22Rv1 (cell line): Measurements from ENCODE around the gene THEM5.

Source experiments
- H3K27ac ChIP-seq: fragments of 450-650 bp; 2 replicates; pipeline ENCODE4 v1.5.1; 2017
- ZFX ChIP-seq: fragments of 450-650 bp; IDR thresholded peaks from 2 replicates; pipeline ENCODE4 v1.6.1; 2017; ENCODE audit warnings: antibody characterized with exemption, borderline replicate concordance
- TF ChIP-seq, protein P1 (sequence below): fragments of 450-650 bp; IDR thresholded peaks from 2 replicates; pipeline ENCODE4 v1.5.1; 2017; ENCODE audit warnings: mild to moderate bottlenecking

THEM5 gene

DNA sequence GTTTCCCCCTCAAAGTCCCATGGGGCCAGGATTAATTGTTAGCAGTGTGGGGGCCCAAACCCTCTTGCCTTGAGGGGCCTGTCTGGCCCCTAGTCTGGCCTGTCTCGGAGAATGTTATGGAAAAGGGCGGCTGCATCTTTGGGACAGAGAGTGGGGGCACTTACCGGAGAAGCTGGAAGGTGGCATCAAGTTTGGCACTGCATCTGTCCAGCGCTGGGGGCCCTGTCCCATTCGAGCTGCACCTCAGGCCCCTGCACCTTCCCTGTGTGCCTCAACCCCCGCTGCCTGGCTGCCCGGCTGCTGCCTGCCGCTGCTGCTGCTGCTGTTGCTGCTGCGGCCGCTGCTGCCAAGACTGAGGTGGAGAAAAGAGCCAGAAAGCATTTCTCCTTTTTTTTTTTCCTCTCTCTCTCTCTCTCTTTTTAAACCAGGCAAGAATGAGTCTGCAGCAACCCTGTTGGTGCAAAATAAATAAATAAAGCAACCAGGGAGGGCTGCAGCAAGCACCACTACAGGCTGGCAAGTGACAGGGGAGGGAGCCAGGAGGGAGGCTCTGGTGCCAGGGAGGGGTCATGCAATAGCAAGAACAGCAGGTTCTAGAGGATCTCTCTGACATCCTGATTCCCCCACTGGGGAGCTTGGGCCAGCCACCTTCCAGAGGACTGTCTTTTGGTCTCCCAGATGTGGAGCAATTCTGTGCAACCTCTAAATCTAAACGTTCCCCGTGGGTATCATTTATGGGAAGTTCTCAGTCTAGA is 48.3 kb downstream of the THEM5 start, which contains the start of gene LINGO4:
Gene LINGO4, minus strand, starts transcription at position 354 of the 755 bp plus-strand sequence. CDS start 2,715 bp downstream, outside the sequence.
- no peak within 1 kb of the TSS for H3K27ac ChIP-seq
- TF ChIP-seq, protein P1, sequence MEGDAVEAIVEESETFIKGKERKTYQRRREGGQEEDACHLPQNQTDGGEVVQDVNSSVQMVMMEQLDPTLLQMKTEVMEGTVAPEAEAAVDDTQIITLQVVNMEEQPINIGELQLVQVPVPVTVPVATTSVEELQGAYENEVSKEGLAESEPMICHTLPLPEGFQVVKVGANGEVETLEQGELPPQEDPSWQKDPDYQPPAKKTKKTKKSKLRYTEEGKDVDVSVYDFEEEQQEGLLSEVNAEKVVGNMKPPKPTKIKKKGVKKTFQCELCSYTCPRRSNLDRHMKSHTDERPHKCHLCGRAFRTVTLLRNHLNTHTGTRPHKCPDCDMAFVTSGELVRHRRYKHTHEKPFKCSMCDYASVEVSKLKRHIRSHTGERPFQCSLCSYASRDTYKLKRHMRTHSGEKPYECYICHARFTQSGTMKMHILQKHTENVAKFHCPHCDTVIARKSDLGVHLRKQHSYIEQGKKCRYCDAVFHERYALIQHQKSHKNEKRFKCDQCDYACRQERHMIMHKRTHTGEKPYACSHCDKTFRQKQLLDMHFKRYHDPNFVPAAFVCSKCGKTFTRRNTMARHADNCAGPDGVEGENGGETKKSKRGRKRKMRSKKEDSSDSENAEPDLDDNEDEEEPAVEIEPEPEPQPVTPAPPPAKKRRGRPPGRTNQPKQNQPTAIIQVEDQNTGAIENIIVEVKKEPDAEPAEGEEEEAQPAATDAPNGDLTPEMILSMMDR, result no peak
- no peak for TF ChIP-seq ZFX

DNA sequence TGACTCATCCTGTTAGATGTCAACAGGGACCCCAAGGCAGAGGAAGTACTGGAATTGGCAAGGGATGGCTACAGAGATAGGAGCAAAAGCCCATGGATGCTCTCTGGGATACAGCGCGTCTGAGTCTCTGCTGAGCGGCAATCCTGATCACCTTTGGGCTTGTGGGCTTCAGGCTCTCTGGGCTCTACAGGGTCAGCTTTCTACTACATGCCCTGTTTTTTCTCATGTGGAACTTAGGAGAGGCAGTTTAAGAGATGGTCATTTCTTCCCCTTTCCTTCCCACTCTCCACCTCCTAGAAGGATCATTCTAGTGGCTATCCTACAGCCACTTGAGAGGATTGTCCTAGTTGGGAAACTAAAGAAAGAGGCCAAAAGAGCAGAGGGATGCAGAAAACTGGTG is 49.6 kb downstream of the THEM5 start:
- H3K27ac ChIP-seq, result no peak overlapping the region
- no peak for TF ChIP-seq ZFX
- TF ChIP-seq, protein P1, result no peak

DNA sequence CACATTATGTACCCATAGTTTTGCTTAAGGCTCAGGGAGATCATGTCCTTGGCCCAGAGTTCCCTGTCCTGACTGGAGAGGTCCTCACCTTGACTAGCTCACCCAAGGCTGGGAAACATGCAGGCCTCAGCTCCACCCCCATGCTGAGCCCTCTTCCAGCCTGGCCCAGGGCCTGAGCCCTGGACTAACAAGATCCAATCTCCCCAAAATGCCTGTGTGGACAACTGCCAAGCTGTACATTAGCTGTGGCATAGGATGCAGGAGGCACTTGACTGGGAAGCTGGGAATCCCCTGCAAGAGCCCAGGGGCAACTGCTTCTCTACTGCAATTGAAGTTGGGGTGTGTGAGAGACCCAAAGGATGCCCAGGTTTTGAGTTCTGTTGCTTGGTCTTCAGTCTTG is 50.3 kb downstream of the THEM5 start:
- H3K27ac ChIP-seq, result no peak overlapping the region
- TF ChIP-seq ZFX, result no peak
- TF ChIP-seq, protein P1, result no peak

DNA sequence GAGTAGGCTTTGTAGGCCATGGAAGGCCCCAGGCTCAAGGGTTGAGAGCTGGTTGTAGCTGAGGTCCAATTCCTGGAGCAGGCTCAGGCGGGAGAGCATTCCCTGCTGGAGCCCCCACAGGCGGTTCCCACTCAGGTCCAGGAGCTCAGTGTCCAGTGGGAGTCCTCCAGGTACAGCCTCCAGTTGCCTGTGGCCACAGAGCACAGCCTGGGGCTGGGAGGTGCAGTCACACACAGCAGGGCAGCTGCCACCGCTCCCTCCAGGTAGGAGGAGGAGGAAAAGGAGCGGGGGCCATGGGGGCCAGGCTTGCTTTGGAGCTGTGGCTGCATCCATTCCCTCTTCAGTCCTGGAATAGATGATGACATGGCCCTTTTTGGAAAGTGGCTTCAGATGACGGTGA is 51.1 kb downstream of the THEM5 start:
- no peak overlapping the region for H3K27ac ChIP-seq
- TF ChIP-seq ZFX, result no peak
- TF ChIP-seq, protein P1, result no peak

DNA sequence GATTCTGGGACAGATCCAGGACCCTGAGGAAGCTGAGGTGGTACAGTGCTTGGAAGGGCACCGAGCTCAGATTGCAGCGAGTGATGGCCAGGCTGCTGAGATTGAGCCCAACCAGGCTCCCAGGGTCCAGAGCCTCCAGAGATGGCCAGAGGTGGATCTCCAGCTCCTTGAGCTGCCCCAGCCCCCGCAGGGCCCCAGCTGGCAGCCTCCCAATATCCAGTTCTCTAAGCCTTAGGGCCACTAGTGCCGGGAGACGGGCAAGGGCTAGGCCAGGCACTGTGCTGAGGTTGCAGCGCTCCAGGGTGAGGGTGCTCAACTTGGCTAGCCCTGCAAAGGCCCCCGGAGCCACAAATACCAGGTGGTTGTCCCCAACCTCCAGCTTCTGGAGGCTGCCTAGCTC is 51.7 kb downstream of the THEM5 start:
- no peak for TF ChIP-seq ZFX
- TF ChIP-seq, protein P1, result no peak
- no peak overlapping the region for H3K27ac ChIP-seq

DNA sequence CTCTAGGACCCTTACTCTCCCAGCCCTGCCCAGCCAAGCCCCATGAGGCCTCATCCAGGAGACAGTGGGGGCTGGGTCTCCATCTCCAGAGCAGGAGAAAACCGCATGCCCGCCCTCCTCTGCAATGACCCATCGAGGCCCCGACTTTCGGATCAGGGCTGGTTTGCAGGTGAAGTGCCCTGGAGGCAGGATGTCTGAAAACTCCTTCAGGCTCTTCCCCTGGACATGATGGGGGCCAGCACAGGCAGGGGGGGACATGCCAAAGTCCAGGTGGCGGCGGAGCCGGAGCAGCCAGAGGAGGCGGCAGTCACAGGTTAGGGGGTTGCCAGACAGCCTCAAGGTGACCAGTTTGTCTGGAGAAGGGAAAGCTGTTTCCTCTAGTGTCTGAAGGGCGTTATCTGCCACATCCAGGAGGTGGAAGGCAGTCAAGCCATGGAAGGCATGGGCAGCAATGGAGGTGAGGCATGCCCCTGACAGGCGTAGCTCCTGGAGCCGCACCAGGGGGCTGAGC is 52.1 kb downstream of the THEM5 start:
- H3K27ac ChIP-seq, result no peak overlapping the region
- TF ChIP-seq ZFX, result no peak
- TF ChIP-seq, protein P1, result no peak

DNA sequence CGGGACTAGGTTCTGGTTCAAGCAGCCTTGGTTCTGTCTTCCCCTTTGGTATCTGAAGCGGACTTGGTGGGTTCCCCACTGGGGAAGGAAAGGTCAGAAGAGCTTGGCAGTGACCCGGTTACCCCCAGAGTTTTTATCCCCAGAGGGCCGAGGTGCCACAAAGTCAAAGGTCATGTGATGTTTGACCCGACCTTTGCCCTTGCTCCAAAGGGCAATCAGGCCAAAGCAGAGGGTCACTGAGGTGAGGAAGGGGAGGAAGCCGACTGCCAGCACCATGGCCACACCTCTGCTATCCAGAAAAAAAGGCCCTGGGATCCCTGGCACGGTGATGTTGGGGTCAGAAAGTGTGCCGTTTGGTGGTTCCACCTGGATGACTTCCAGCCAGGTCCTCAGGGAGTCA is 52.7 kb downstream of the THEM5 start:
- no peak overlapping the region for H3K27ac ChIP-seq
- TF ChIP-seq ZFX, result no peak
- TF ChIP-seq, protein P1, result no peak
